ENCODE results near the gene HTR4.
"Not testable (repeated sequence)": the region's sequence is repeated elsewhere in the genome, so short reads cannot be mapped to it uniquely, and the experiment has no call there.

HTR4 gene

DNA sequence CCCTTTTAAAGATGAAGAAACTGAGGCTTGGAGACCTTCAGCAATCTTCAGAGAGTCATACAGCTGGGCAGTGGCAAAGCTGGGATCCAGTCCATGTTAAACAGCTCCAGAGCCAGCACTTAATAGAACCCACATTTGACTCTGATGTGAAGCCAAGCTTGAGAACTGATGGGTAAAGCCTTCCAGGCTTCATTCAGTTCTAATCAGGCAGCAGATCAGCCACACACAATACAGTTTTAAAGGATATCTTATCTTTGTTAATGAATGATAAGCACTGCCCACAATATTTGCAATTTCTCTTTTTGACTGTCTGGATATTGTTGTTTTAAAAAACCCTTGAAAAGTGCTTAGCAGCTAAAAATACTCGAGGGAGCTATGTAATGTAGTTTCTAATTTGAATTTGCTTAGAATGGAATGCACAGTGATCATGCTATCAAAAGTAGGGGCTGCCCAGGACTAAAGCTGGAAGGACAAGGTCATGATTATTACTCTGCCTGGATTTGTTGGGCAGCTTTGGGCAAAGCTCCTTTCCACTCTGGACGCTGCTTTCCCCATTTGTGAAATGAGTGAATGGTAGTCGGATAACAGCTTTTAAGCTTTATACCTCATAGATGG is 31.3 kb upstream of the HTR4 start:
- TF ChIP-seq, protein P1, sequence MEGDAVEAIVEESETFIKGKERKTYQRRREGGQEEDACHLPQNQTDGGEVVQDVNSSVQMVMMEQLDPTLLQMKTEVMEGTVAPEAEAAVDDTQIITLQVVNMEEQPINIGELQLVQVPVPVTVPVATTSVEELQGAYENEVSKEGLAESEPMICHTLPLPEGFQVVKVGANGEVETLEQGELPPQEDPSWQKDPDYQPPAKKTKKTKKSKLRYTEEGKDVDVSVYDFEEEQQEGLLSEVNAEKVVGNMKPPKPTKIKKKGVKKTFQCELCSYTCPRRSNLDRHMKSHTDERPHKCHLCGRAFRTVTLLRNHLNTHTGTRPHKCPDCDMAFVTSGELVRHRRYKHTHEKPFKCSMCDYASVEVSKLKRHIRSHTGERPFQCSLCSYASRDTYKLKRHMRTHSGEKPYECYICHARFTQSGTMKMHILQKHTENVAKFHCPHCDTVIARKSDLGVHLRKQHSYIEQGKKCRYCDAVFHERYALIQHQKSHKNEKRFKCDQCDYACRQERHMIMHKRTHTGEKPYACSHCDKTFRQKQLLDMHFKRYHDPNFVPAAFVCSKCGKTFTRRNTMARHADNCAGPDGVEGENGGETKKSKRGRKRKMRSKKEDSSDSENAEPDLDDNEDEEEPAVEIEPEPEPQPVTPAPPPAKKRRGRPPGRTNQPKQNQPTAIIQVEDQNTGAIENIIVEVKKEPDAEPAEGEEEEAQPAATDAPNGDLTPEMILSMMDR (IDR thresholded peaks at IDR 0.05; ENCODE audit: low read depth, low read length), result no peak
- Histone ChIP-seq H3K27me3 (ENCODE audit: insufficient read depth, low read depth, severe bottlenecking) (peaks cover 10% of the 10 kb centered on the region), H3K4me3 (ENCODE audit: low read depth, low read length) (no peak overlapping the region), H3K9me3 (ENCODE audit: severe bottlenecking) (no peaks in the 10 kb centered on the region), H3K36me3 (no peaks in the 10 kb centered on the region), H3K27ac (no peak overlapping the region)
- DNase-seq, result no peak

DNA sequence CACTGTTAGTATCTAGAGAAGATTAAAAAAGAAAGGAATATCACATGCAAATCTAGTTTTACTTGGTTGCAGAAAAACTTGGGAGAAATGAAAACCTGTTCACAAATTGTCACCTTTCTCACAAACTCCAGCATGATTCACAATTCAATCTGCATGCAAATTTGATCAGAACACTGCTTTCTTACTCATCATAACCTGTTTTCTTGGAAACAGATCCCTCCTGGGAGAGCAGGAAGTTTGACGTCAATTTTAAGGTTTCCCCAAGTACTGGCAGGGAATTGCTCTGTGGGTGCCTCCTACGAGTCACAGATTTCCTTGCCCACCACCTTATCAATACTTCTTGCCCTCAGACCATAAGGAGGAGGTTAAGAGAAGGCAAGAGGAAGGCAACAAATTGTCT is 30.2 kb upstream of the HTR4 start:
- no peak for DNase-seq
- H3K27me3 ChIP-seq (ENCODE audit: insufficient read depth, low read depth, severe bottlenecking), result peaks cover 10% of the 10 kb centered on the region
- H3K36me3 ChIP-seq, result no peaks in the 10 kb centered on the region
- H3K9me3 ChIP-seq (ENCODE audit: severe bottlenecking), result no peaks in the 10 kb centered on the region
- TF ChIP-seq, protein P1 (IDR thresholded peaks at IDR 0.05; ENCODE audit: low read depth, low read length), result no peak
- no peak overlapping the region for H3K4me3 ChIP-seq (ENCODE audit: low read depth, low read length)
- H3K27ac ChIP-seq, result no peak overlapping the region

DNA sequence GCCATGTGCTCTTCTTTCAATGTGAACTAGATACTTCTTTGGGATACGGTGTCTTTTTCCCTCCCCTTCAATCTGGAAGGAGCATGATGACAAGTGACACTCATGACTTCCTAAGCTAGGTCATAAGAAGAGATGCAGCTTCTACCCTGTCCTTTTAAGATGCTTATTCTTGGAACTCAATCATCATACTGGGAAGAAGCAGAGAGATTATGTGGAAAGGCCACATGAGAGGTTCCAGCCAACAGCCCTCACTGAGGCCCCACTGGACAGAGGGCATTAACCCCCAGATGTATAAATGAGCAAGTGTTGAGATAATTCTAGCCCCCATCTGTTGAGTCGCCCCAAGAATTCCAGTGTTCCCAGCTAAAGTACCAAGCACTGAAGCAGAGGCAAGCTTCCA is 29.3 kb upstream of the HTR4 start:
- Histone ChIP-seq H3K4me3 (ENCODE audit: low read depth, low read length) (no peak overlapping the region), H3K27me3 (ENCODE audit: insufficient read depth, low read depth, severe bottlenecking) (peaks cover 17% of the 10 kb centered on the region), H3K9me3 (ENCODE audit: severe bottlenecking) (no peaks in the 10 kb centered on the region), H3K27ac (no peak overlapping the region), H3K36me3 (no peaks in the 10 kb centered on the region)
- TF ChIP-seq, protein P1 (IDR thresholded peaks at IDR 0.05; ENCODE audit: low read depth, low read length), result no peak
- DNase-seq, result no peak

DNA sequence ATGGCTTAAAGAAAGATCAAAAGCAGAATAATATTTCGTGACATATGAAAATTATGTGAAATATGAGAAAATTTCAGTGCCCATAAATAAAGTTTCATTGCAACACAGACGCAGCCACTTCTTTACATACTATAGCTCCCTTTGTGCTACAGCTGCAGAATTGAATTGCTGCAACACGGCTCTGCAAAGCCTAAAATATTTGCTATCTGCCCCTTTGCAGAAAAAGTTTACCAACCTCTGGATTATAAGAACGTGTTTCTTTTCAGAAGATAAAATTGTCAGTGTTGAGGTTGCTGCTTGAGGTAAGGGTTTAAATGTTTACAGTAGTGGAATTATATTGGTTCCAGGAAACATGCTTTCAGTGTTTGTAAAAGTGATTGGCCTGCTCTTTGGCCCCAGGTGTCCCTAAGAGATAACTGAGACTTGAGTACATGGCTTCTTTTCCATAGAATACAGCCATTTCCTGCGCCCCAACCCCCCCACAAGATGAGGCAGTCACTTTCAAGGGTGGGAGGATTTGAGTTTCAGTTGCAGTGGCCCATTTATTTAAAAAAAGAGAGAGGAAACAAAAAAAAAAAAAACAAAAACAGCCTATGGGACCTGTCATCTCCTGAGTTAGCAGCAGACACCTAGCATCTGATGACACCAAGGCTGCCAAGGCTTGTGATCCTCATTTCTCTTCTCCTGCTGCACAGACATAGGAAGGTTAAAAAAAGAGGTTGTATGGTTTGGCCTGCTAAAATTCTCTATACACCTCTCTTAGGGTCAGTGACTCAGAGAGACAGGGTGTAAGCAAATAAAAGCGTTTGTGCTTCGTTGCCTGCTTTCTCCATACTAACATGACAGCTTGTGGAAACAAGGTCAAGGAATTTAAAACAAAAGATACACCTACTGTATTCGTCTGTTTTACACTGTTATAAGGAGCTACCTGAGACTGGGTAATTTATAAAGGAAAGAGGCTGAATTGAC is 28.0 kb upstream of the HTR4 start:
- Histone ChIP-seq H3K27me3 (ENCODE audit: insufficient read depth, low read depth, severe bottlenecking) (peaks cover 17% of the 10 kb centered on the region), H3K9me3 (ENCODE audit: severe bottlenecking) (no peaks in the 10 kb centered on the region), H3K4me3 (ENCODE audit: low read depth, low read length) (no peak overlapping the region), H3K36me3 (no peaks in the 10 kb centered on the region), H3K27ac (no peak overlapping the region)
- no peak for DNase-seq
- TF ChIP-seq, protein P1 (IDR thresholded peaks at IDR 0.05; ENCODE audit: low read depth, low read length), result no peak

DNA sequence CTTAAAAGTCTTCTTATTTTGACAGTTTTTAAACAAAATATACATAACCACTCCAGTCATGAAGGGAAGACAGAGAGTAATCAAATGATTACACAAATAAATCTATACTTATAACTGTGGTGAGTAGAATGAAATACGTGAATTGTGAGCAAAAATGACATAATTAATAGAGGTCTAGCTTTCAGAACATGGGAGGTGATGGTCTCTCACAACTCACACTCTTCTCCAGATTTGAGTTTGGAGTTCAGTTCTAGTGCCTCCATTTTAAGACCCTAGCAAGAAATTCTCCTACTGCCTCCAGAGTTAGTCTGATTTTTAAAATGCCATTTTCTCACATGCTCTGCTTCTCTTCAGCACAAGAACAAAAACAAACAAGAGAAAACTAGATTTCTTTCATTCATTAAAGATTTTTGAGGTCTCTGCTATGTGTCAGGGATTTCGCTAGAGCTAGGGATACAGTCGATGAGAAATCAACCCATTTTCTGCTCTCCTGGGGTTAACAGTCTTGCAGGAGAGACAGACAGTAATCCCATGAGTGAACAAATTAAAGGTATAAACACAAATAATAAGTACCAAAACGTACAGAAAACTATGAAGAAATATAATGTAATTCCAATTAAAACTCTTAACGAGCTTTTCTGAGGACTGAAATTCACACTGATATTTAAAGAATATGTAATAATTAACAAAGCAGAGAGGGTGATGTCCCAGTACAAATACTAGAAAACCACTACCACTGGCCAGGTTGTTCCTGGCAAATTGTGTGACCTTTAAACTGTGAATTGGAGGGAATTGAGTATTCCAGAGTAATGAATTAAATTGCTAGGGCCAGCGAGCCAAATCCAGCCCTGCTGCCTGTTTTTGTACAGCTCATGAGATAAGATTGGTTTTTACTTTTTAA is 27.1 kb upstream of the HTR4 start:
- Histone ChIP-seq H3K27me3 (ENCODE audit: insufficient read depth, low read depth, severe bottlenecking) (peaks cover 17% of the 10 kb centered on the region), H3K4me3 (ENCODE audit: low read depth, low read length) (no peak overlapping the region), H3K9me3 (ENCODE audit: severe bottlenecking) (no peaks in the 10 kb centered on the region), H3K27ac (no peak overlapping the region), H3K36me3 (no peaks in the 10 kb centered on the region)
- no peak for DNase-seq
- TF ChIP-seq, protein P1 (IDR thresholded peaks at IDR 0.05; ENCODE audit: low read depth, low read length), result no peak

DNA sequence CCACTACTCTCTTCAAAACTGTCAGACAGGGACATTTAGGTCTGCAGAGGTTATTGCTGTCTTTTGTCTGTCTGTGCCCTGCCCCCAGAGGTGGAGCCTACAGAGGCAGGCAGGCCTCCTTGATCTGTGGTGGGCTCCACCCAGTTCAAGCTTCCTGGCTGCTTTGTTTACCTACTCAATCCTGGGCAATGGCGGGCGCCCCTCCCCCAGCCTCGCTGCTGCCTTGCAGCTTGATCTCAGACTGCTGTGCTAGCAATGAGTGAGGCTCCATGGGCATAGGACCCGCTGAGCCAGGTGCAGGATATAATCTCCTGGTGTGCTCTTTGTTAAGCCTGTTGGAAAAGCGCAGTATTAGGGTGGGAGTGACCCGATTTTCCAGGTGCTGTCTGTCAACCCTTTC is 19.4 kb upstream of the HTR4 start:
- not testable (repeated sequence) for H3K27ac ChIP-seq; H3K9me3 ChIP-seq (ENCODE audit: severe bottlenecking); H3K4me3 ChIP-seq (ENCODE audit: low read depth, low read length); H3K27me3 ChIP-seq (ENCODE audit: insufficient read depth, low read depth, severe bottlenecking); DNase-seq; H3K36me3 ChIP-seq
